Measurements from ENCODE around the gene RPL37A.

DNA sequence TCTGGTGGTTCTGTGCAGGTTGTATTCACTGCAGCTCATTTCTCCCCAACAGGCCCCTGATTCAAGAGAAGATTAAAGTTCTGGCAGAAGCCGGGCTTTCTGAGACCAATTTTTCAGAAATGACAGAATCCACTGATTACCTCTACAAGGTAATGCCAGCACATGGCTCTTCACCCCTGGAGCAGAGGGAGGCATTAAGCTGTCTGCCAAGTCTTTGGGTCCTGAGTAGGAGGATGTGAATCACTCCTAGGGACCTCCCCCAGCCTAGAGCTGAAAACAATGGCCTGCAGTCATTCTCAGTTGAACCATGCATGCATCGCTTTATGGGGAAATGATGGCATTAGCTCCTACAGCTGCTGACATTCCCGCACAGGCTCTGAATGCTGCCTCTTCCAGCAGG lies 20.5 kb upstream of the RPL37A start:
- TF ChIP-seq POLR2A (IDR thresholded peaks at IDR 0.05; ENCODE audit: low read depth, low read length) (no peak), POLR2AphosphoS5 (IDR thresholded peaks at IDR 0.05; ENCODE audit: low read depth, low read length) (no peak)
